Mesothelial cell of epicardium (in vitro differentiated cells): Measurements from ENCODE around the gene SLC6A17. TPM values are rescaled to one million over a fixed set of nuclear protein-coding genes. Genes with fewer than 3 reads are reported as not detected.

Experiments used
- DNase-seq, 2 experiments: peaks; one replicate each; pipeline ENCODE4 v3.0.0; 2021; ENCODE audit warnings: low spot score in 2 of 2; ENCODE audit not compliant: unreplicated experiment in 2 of 2
- H3K27ac Mint-ChIP-seq: 2 replicates; pipeline ENCODE4 v1.8.0; 2021; ENCODE audit warnings: mixed read lengths
- H3K27me3 Mint-ChIP-seq: 2 replicates; pipeline ENCODE4 v1.8.0; 2021; ENCODE audit warnings: low read depth, mixed read lengths
- H3K36me3 Mint-ChIP-seq: 2 replicates; pipeline ENCODE4 v1.8.0; 2021; ENCODE audit warnings: mixed read lengths
- H3K4me1 Mint-ChIP-seq: 2 replicates; pipeline ENCODE4 v1.8.0; 2021; ENCODE audit warnings: mixed read lengths
- H3K4me3 Mint-ChIP-seq: 2 replicates; pipeline ENCODE4 v1.8.0; 2021; ENCODE audit warnings: mild to moderate bottlenecking, moderate library complexity, mixed read lengths
- H3K9me3 Mint-ChIP-seq: 2 replicates; pipeline ENCODE4 v1.8.0; 2021; ENCODE audit warnings: mixed read lengths
- total RNA-seq: library from RNA; stranded (reverse); gene quantifications from 3 replicates; pipeline ENCODE4 v1.2.1, GENCODE V29; 2021
- TF ChIP-seq, protein P1 (sequence below): fragments of 200-600 bp; sonication (generic); IDR thresholded peaks from one replicate; pipeline ENCODE4 v1.5.0; 2021; ENCODE audit warnings: antibody characterized with exemption; ENCODE audit not compliant: unreplicated experiment

The SLC6A17 gene
- total RNA-seq, 1 donor from 2014 or later: 1.6 TPM

DNA sequence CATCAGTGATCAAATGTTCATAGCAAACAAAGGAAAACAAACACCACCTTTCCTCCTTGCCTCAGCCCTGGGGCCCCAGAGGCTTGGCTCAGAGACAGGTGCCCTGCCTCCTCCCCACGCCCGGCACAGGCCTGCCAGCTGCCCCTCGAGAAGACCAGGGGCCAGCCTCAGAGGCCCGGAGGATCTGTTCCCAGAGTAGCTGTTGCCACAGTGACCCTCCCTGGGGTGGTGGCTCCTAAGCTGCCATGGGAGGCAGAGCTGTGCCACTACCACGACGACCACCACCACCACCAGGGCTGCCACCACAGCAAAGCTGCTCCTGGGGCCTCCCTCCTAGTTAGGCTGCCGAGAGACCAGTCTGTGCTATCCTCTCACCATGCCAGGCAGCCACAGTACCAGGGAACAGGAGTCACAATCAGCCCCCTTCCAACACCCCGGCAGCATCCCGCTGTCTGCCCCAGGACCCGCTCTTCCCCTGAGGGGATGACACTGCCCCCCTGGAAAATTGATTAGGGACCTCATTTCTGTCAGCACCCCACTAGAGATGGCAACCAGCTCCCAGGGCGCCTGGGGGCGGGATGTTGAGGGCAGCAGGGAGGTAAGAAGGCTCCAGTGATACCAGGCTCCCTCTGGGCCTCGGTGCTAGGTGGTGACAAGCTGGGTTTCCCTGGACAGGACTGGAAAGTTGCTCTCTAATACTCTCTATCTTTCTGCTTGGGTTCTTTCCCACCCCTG, 90.3 kb downstream of the SLC6A17 start:
- TF ChIP-seq, protein P1, sequence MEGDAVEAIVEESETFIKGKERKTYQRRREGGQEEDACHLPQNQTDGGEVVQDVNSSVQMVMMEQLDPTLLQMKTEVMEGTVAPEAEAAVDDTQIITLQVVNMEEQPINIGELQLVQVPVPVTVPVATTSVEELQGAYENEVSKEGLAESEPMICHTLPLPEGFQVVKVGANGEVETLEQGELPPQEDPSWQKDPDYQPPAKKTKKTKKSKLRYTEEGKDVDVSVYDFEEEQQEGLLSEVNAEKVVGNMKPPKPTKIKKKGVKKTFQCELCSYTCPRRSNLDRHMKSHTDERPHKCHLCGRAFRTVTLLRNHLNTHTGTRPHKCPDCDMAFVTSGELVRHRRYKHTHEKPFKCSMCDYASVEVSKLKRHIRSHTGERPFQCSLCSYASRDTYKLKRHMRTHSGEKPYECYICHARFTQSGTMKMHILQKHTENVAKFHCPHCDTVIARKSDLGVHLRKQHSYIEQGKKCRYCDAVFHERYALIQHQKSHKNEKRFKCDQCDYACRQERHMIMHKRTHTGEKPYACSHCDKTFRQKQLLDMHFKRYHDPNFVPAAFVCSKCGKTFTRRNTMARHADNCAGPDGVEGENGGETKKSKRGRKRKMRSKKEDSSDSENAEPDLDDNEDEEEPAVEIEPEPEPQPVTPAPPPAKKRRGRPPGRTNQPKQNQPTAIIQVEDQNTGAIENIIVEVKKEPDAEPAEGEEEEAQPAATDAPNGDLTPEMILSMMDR: no peak
- DNase-seq: no peak
- peaks cover 34% of the 10 kb centered on the region for H3K27me3 Mint-ChIP-seq
- no peaks in the 10 kb centered on the region for H3K36me3 Mint-ChIP-seq
- no peak overlapping the region for H3K27ac Mint-ChIP-seq
- no peaks in the 10 kb centered on the region for H3K9me3 Mint-ChIP-seq
- H3K4me1 Mint-ChIP-seq: peaks cover 4% of the 10 kb centered on the region
- H3K4me3 Mint-ChIP-seq: no peak overlapping the region

DNA sequence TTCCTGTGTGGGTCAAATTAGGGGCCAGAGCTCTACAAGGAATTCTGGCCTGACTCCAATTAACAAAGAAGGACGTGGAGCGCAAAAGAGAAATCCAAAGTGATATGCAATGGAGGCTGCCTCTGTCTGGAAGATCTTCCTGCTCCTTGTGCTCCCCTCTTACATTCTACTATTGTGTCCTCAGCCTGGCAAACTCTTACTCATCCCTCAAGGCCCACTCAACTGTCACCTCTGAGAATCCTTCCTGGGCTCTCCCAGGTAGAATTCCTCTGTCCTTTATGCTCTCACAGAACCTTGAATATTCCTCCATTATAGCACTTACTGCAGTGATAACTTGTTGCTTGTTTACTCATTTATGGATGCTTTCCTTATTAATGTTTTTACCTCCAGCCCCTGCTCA, 91.2 kb downstream of the SLC6A17 start:
- DNase-seq: no peak
- H3K4me3 Mint-ChIP-seq: no peak overlapping the region
- TF ChIP-seq, protein P1: no peak
- peaks cover 38% of the 10 kb centered on the region for H3K27me3 Mint-ChIP-seq
- H3K27ac Mint-ChIP-seq: no peak overlapping the region
- H3K9me3 Mint-ChIP-seq: no peaks in the 10 kb centered on the region
- no peaks in the 10 kb centered on the region for H3K36me3 Mint-ChIP-seq
- peaks cover 2% of the 10 kb centered on the region for H3K4me1 Mint-ChIP-seq

DNA sequence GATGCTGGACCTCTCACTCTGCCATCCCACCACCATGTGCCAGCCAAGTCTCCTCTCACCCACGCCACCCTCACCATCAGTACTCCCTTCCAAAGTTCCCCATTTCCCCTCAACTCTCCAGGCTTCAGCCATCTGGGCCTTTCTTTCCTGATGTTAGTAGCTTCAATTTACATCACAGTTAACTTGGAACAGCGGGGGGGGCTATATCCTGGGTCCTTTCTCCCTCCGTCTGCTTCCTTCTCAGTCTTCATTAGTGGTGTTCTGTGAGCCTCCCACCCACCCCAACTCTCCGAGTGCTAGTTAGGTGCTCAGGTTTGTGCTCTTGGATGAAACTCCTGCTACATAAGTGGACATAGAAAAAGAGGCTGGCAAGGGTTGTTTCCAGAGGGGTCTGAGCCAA, 91.8 kb downstream of the SLC6A17 start:
- Mint-ChIP-seq H3K36me3 (no peaks in the 10 kb centered on the region), H3K4me3 (no peak overlapping the region), H3K27me3 (peaks cover 39% of the 10 kb centered on the region), H3K27ac (no peak overlapping the region), H3K9me3 (no peaks in the 10 kb centered on the region), H3K4me1 (peaks cover 2% of the 10 kb centered on the region)
- DNase-seq: no peak
- TF ChIP-seq, protein P1: no peak

DNA sequence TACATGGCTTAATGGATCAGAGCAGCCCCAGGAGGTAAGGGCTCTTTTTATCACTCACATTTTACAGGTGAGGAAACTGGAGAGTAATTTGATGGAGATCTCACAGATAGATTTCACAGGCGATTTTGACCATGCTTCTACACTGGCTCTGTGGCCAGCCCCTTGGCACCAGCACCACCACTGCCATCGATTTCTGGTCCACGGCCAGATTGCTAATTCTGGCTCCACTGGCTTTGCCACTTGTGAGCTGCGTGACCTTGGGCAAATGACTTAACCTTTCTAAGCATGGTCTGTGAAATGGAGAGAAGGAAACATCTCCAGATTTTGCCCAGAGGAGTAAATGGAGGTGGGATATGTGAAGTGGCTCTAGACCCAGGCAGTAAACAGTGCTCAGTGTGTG, 92.4 kb downstream of the SLC6A17 start:
- no peak overlapping the region for H3K27ac Mint-ChIP-seq
- H3K9me3 Mint-ChIP-seq: no peaks in the 10 kb centered on the region
- H3K4me1 Mint-ChIP-seq: peaks cover 2% of the 10 kb centered on the region
- peaks cover 37% of the 10 kb centered on the region for H3K27me3 Mint-ChIP-seq
- TF ChIP-seq, protein P1: no peak
- no peaks in the 10 kb centered on the region for H3K36me3 Mint-ChIP-seq
- no peak for DNase-seq
- H3K4me3 Mint-ChIP-seq: no peak overlapping the region

DNA sequence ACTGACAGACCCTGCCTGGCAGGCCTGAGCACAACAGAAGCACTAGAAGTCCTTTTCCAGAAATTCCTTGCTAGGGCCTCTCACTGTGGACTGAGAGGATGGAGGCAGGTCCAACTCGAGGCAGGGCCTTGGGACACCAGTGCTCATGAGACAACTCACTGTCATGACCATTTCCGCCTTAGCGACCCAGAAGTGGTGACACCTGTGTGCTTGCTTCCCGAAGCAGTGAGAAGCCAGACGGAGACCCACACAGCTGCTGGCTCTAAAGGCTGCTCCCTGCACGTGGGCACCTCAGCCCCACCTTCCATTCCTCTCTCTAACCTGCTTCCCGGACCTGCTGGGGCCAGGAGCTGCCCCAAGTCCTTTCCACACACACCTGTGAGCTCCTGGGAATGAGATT, 92.9 kb downstream of the SLC6A17 start:
- no peak for DNase-seq
- Mint-ChIP-seq H3K4me3 (no peak overlapping the region), H3K36me3 (no peaks in the 10 kb centered on the region), H3K9me3 (no peaks in the 10 kb centered on the region), H3K4me1 (peaks cover 2% of the 10 kb centered on the region), H3K27ac (no peak overlapping the region), H3K27me3 (peaks cover 37% of the 10 kb centered on the region)
- TF ChIP-seq, protein P1: no peak

DNA sequence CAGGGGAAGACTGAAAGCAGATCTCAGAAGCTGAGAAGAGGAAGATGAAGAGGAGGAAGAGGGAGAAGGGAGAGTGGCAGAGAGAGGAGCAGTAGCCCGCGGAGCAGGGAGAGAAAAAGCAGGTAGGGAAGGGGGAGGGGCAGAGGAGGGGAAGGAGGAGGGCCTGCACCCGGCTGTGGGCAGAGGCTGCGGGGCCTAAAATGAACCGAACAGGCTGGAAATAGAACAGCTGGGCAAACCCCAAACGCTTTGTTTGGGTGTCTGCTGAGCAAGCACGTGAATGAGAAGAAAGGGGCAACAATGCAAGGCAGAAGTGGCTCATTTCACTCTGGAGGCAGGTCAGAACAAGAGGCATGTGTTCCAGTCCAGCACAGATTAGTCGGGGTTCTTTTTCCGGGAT, 93.3 kb downstream of the SLC6A17 start:
- H3K4me3 Mint-ChIP-seq: no peak overlapping the region

More for the DNA sequence above, 93.3 kb downstream of the SLC6A17 start:
- peaks cover 4% of the 10 kb centered on the region for H3K4me1 Mint-ChIP-seq
- H3K9me3 Mint-ChIP-seq: no peaks in the 10 kb centered on the region
- H3K27ac Mint-ChIP-seq: no peak overlapping the region
- TF ChIP-seq, protein P1: no peak
- DNase-seq: no peak
- H3K36me3 Mint-ChIP-seq: no peaks in the 10 kb centered on the region
- peaks cover 34% of the 10 kb centered on the region for H3K27me3 Mint-ChIP-seq
